Stimulated activated CD8-positive, alpha-beta memory T cell treated with anti-CD3 and anti-CD28 coated beads, Interleukin-12 subunit alpha, Interleukin-12 subunit beta, amount 100 ng/mL, for 24 hours (primary cell): ENCODE measurements around the gene KANSL1.
A peak's percentile ranks its signal among the peaks of the same experiment; 100 is the strongest.
"Not testable (repeated sequence)": the region's sequence is repeated elsewhere in the genome, so short reads cannot be mapped to it uniquely, and the experiment has no call there.

Experiments
- DNase-seq: peaks from one replicate; pipeline ENCODE4 v3.0.0-alpha.2; 2020; ENCODE audit errors: extremely low read depth

KANSL1 gene, protein sequence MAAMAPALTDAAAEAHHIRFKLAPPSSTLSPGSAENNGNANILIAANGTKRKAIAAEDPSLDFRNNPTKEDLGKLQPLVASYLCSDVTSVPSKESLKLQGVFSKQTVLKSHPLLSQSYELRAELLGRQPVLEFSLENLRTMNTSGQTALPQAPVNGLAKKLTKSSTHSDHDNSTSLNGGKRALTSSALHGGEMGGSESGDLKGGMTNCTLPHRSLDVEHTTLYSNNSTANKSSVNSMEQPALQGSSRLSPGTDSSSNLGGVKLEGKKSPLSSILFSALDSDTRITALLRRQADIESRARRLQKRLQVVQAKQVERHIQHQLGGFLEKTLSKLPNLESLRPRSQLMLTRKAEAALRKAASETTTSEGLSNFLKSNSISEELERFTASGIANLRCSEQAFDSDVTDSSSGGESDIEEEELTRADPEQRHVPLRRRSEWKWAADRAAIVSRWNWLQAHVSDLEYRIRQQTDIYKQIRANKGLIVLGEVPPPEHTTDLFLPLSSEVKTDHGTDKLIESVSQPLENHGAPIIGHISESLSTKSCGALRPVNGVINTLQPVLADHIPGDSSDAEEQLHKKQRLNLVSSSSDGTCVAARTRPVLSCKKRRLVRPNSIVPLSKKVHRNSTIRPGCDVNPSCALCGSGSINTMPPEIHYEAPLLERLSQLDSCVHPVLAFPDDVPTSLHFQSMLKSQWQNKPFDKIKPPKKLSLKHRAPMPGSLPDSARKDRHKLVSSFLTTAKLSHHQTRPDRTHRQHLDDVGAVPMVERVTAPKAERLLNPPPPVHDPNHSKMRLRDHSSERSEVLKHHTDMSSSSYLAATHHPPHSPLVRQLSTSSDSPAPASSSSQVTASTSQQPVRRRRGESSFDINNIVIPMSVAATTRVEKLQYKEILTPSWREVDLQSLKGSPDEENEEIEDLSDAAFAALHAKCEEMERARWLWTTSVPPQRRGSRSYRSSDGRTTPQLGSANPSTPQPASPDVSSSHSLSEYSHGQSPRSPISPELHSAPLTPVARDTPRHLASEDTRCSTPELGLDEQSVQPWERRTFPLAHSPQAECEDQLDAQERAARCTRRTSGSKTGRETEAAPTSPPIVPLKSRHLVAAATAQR (N-terminal part only)

GRCh38 chr17:46193151-46193625, at the start of gene KANSL1:
Gene KANSL1, minus strand, starts transcription at chr17:46193429. Its CDS starts 21,286 bp downstream, at chr17:46172143.
- DNase-seq, result peak; percentile 73

- DNase-seq, result not testable (repeated sequence)
Measured at GRCh38 chr17:46231359-46231758, 38.1 kb upstream of the KANSL1 start.

- DNase-seq, result peak; percentile 81
Measured at GRCh38 chr17:46225274-46225794, 32.1 kb upstream of the KANSL1 start.

DNA sequence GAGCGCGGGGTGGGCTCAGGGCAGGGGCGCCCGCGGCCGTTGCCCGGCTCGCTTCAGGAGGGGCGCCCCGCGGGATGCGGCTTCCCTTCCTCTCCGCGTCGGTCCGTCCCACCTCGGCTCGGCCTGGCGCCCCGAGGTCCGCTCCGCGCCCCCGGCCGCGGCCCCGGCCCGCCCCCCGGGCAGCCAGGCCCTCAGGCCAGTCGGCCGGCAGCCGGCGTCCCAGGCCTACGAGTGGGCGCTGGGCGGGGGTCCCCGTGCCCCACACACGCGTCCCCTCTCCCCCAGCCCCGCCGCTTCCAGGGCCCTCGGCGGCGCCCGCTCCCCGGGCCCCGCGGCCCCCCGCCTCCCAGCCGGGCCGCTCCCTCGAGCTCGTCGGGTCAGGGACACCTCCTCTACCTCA, 31.6 kb upstream of the KANSL1 start:
- not testable (repeated sequence) for DNase-seq

- not testable (repeated sequence) for DNase-seq
Measured at GRCh38 chr17:46223041-46223440, 29.8 kb upstream of the KANSL1 start.

GRCh38 chr17:46216682-46217081, 23.5 kb upstream of the KANSL1 start:
- DNase-seq, result no peak

DNA sequence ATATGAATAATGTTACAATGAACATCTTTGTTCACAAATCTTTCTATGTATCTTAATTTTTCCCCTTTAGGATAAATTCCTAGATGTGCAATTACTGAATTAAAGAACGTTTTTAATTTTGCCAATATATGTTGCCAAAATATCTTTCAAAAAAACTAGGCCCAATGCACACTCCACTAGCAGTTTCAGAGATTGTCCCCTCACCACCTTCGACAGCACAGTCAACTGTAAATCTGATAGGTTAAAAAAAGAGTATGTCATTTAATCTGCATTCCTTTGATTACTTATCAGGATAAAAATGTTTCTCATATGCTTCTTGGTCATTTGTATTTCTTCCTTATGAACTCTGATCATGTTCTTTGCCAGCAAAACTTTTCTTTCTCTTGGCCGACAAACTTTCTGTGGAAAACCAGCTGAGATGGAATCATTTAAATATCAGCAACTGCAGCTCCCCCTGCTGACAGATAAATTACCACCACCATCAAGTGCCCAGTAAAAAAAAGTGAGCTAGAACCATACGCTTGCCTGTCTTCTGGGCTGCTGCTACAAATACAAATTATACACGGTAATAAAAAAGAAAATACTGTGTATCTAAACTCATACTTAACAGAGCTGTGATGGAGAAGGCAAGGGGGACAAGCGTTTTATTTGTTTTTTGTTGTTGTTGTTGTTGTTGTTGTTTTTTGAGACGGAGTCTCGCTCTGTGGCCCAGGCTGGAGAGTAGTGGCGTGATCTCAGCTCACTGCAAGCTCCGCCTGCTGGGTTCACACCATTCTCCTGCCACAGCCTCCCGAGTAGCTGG, 19.6 kb upstream of the KANSL1 start:
- no peak for DNase-seq

GRCh38 chr17:46208997-46209396, 15.8 kb upstream of the KANSL1 start:
- DNase-seq, result no peak

- no peak for DNase-seq
Measured at GRCh38 chr17:46205975-46206374, 12.7 kb upstream of the KANSL1 start.

DNA sequence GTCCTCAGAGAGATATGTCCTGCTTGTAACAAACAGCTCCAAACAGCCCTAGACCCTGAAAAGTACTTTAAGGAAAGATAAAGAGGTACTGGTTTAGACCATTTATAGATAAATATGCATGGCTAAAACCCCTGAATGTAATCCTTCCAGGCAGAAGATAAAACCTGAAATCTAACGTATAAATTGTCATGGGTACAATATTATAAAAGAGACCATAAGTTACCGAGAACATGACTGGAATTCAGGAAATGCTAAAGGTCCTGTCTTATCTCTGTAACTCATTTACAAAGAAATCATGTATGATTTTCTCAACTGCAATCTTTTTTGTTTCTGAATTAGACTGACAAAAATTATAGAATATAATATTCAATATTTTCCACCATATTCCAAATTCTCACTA, 9.2 kb upstream of the KANSL1 start:
- no peak for DNase-seq

GRCh38 chr17:46201491-46201890, 8.3 kb upstream of the KANSL1 start:
- no peak for DNase-seq

DNA sequence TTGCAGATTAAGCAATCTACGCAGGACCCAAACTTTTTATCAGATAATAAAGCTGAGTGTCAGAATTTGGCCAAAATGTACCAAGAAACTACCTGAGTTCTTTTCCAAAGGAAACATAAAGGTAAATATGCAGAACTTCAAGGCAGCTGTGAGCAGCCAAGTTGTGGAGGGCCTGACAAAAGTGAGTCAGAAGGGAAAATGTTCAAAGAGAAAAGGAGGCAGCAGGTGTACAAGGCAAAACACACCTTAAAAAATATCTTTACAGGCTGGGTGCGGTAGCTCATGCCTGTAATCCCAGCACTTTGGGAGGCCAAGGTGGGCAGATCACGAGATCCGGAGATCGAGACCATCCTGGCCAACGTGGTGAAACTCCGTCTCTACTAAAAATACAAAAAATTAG, 7.0 kb upstream of the KANSL1 start:
- no peak for DNase-seq

DNA sequence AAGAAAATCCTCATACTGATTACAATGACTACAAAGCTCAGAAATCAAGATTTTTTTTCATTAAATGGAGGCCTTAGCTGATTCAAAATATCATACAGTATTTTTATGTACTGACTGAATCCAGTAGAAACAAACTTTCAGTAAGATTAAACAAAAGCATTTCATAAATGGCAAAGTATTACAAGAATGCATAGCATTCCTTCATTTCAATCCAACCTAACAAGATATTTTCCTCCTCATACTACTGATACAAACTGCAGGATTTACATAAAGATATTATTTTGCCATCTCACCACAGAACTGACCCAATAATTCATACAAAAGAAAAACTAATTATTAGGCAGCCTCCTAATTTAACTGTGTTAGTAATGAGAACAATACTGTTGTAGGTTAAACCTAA, 6.2 kb upstream of the KANSL1 start:
- DNase-seq, result no peak

DNA sequence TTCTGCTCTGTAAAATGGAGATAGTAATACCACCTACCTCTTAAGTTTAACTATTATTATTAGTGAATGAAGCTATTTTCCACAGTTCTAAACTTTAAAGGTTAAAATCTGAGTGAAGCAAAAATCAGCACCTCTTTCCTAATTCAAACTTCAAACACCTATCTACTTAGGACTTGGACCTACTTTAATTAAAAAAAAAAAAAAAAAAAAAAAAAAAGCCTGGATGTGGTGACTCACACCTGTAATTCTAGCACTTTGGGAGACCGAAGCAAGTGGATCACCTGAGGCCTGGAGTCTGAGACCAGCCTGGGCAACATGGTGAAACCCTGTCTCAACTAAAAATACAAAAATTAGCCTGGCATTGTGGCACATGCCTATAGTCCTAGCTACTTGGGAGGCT, 5.0 kb upstream of the KANSL1 start:
- DNase-seq, result no peak

- no peak for DNase-seq
Measured at GRCh38 chr17:46197530-46197929, 4.3 kb upstream of the KANSL1 start.

GRCh38 chr17:46195939-46196716, 2.9 kb upstream of the KANSL1 start:
- DNase-seq, result no peak

GRCh38 chr17:46195217-46195855, 2.1 kb upstream of the KANSL1 start:
- no peak for DNase-seq

GRCh38 chr17:46194393-46195216, 1.4 kb upstream of the KANSL1 start:
- DNase-seq, result no peak
